Adrenal gland (tissue), 5 donors: ENCODE results near the gene ARHGAP18.

Experiments
- CTCF ChIP-seq, 6 experiments: fragments of 450-650 bp in 4 of 6; fragments of 200-600 bp in 2 of 6; sonication (generic) in 1 of 6; IDR thresholded peaks; 1 replicate in 5 of 6; 2 replicates in 1 of 6; pipeline versions ENCODE4 v1.5.1 to v1.8.0; 2016 to 2021; ENCODE audit warnings: antibody characterized with exemption in 6 of 6, mild to moderate bottlenecking in 2 of 6, moderate library complexity in 1 of 6
- POLR2A ChIP-seq, 2 donors: fragments of 450-650 bp; IDR thresholded peaks; one replicate each; pipeline ENCODE4 v1.6.1; 2017; ENCODE audit warnings: antibody characterized with exemption in 2 of 2, mild to moderate bottlenecking in 2 of 2, moderate library complexity in 1 of 2
- donor health status: DM: no; HTN: no; CAD: no.

- TF ChIP-seq CTCF (IDR thresholded peaks at IDR 0.05): no peak
- TF ChIP-seq POLR2A (IDR thresholded peaks at IDR 0.05): no peak
These were observed 39.1 kb upstream of the ARHGAP18 start for GRCh38 chr6:129748901-129749748.
